Erythroblast (primary cell): ENCODE data around the gene SV2C.

ENCODE experiments used
- GATA1 ChIP-seq: IDR thresholded peaks from 2 replicates; pipeline ENCODE4 v1.6.1; 2011; ENCODE audit warnings: low read depth, mild to moderate bottlenecking, control low read depth, low read length, moderate library complexity
- POLR2A ChIP-seq: IDR thresholded peaks from 2 replicates; pipeline ENCODE4 v1.6.1; 2011; ENCODE audit warnings: mild to moderate bottlenecking, low read length

DNA sequence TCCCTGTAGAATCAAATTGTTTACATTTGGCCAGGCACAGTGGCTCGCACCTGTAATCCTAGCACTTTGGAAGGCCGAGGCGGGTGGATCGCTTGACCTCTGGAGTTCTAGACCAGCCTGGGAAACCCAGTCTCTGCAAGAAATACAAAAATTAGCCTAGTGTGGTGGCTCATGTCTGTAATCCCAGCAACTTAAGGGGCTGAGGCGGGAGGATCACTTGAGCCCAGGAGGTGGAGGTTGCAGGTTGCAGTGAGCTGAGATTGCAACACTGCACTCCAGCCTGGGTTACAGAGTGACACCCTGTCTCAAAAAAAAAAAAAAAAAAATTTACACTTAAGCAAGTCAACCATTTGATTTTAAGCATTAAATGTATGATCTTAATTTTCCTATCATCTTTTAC, 302.4 kb downstream of the SV2C start:
- TF ChIP-seq POLR2A (no peak), GATA1 (no peak)
